KOPT-K1 (cell line): ENCODE measurements around the gene SP140L.

Experiments
- H3K27ac ChIP-seq: fragments of 200-600 bp; sonication (generic); 2 replicates; pipeline ENCODE4 v1.5.1; 2016; ENCODE audit warnings: antibody characterized with exemption, mild to moderate bottlenecking, low read depth, low read length; ENCODE audit not compliant: poor library complexity, severe bottlenecking
- H3K36me3 ChIP-seq: fragments of 200-600 bp; sonication (generic); 2 replicates; pipeline ENCODE4 v1.5.1; 2017; ENCODE audit warnings: antibody characterized with exemption, mild to moderate bottlenecking, low read length, moderate library complexity; ENCODE audit not compliant: insufficient read depth
- H3K9me3 ChIP-seq: fragments of 200-600 bp; sonication (generic); 2 replicates; pipeline ENCODE4 v1.5.1; 2017; ENCODE audit warnings: antibody characterized with exemption, low read length, mild to moderate bottlenecking; ENCODE audit not compliant: insufficient read depth, poor library complexity, severe bottlenecking

Gene SP140L

GRCh38 chr2:230441227-230441897 lies 114.4 kb downstream of the SP140L start:
- Histone ChIP-seq H3K27ac (peak overlapping the region; percentile 40), H3K36me3 (peaks cover 43% of the 10 kb centered on the region), H3K9me3 (peaks cover 6% of the 10 kb centered on the region)

- no peaks in the 10 kb centered on the region for H3K9me3 ChIP-seq
- no peak overlapping the region for H3K27ac ChIP-seq
- peaks cover 53% of the 10 kb centered on the region for H3K36me3 ChIP-seq
Observed at GRCh38 chr2:230443541-230443940, 116.5 kb downstream of the SP140L start.

- Histone ChIP-seq H3K9me3 (no peaks in the 10 kb centered on the region), H3K27ac (no peak overlapping the region), H3K36me3 (peaks cover 66% of the 10 kb centered on the region)
Observed at GRCh38 chr2:230444832-230445231, 117.8 kb downstream of the SP140L start.

DNA sequence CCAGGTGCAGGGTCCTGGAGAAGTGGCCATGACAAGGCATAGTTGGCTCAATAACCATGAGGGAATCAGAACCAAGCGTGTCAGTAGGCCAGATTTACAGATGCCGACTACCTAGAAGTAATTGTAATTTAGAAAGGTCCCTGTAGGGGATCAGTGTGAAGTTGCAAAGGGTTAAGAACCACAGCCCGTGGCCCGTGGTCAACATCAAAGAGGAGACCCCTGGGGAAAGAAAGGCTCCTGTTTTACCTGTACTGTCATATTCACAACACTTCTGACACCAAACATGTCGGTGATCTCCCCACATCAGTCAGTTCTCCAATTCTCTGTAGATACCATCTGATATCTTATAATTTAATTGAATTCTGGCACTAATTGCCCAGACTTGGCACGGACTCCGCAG lies 120.0 kb downstream of the SP140L start:
- Histone ChIP-seq H3K9me3 (no peaks in the 10 kb centered on the region), H3K36me3 (peaks cover 79% of the 10 kb centered on the region), H3K27ac (no peak overlapping the region)

DNA sequence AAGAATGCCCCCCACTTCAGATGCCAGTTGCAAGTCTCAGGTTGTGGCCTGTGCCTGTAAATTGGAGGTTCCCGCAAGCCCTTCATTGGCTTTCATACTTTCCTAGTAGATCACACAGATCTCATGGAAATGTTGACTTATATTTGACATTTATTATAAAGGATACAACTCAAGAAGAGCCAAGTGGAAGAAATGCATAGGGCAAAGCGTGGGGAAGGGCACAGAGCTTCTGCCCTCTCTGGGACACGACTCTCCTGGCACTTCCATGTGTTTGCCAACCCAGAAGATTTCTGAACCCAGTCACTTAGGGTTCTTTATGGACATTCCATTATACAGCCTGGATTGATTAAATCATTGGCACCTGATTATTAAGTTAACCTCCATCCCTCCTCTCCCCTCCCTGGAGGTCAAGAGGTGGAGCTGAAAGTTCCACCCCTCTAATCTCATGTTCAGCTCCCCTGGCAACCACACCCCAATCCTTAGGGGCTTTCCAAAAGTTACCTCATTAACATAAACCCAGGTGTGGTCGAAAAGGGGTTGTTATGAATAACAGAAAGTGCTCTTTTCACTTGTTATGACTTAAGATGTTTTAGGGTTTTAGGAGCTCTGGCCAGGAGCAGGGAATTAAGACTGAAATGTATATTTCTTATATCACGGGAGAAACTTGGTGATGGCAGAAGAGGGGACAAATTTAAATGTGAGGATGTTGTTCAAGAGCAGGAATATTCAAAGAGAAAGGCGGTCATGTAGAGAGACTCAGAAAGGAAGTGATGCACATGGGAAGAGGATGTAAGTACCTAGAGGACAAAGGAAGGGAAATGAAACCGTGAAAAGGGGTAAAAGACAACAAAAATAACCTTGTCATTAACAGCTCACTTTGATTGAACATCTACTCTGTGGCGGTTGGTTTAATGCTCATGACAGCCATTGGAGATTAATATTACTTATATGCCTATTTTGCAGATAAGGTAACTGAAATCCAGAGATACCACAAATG lies 120.8 kb downstream of the SP140L start:
- Histone ChIP-seq H3K9me3 (no peaks in the 10 kb centered on the region), H3K27ac (no peak overlapping the region), H3K36me3 (peaks cover 83% of the 10 kb centered on the region)

GRCh38 chr2:230449901-230450467 lies 123.0 kb downstream of the SP140L start:
- Histone ChIP-seq H3K27ac (no peak overlapping the region), H3K36me3 (peaks cover 76% of the 10 kb centered on the region), H3K9me3 (no peaks in the 10 kb centered on the region)

GRCh38 chr2:230453006-230453405 lies 126.0 kb downstream of the SP140L start:
- peaks cover 81% of the 10 kb centered on the region for H3K36me3 ChIP-seq
- no peak overlapping the region for H3K27ac ChIP-seq
- H3K9me3 ChIP-seq = peaks cover 17% of the 10 kb centered on the region
